Measurements from ENCODE around the gene EGFL7. TPM values are rescaled to one million over a fixed set of nuclear protein-coding genes. Genes with fewer than 3 reads are reported as not detected.
A peak's percentile ranks its signal among the peaks of the same experiment; 100 is the strongest.

Gene EGFL7
- total RNA-seq, 1 experiment from 2014 or later, result 53.1 TPM

DNA sequence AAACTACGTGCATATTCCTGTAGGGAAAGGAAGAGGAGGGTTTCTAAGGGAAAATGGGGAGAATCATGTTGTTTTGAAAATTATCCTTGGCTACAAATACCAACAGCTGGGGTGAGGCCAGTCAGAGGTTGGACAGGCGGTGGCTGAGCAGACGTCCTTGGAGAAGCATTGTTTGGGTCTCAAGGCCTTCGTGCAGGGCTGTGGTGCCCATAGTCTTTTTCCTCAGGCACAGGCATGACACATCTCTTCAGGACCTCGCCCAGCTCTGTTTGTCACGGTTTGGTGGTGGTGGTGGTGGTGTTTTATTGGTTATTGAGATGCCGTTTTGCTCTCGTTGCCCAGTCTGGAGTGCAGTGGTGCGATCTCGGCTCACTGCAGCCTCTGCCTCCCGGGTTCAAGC, 27.8 kb upstream of the EGFL7 start:
- no peaks in the 10 kb centered on the region for H4K20me1 ChIP-seq (ENCODE audit: insufficient read depth)
- no peak for TF ChIP-seq EZH2 (IDR thresholded peaks at IDR 0.05; ENCODE audit: low read depth)
- TF ChIP-seq, protein P1, sequence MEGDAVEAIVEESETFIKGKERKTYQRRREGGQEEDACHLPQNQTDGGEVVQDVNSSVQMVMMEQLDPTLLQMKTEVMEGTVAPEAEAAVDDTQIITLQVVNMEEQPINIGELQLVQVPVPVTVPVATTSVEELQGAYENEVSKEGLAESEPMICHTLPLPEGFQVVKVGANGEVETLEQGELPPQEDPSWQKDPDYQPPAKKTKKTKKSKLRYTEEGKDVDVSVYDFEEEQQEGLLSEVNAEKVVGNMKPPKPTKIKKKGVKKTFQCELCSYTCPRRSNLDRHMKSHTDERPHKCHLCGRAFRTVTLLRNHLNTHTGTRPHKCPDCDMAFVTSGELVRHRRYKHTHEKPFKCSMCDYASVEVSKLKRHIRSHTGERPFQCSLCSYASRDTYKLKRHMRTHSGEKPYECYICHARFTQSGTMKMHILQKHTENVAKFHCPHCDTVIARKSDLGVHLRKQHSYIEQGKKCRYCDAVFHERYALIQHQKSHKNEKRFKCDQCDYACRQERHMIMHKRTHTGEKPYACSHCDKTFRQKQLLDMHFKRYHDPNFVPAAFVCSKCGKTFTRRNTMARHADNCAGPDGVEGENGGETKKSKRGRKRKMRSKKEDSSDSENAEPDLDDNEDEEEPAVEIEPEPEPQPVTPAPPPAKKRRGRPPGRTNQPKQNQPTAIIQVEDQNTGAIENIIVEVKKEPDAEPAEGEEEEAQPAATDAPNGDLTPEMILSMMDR (conservative IDR thresholded peaks at IDR 0.05), result no peak
- CTCF ChIA-PET, result interaction anchor here (0.5 to 0.7 kb wide), 2 partner anchors 131 to 150 kb away, joined by 3 to 4 read pairs; no protein-coding TSS in a partner anchor
- H3K36me3 ChIP-seq (ENCODE audit: low read depth), result no peaks in the 10 kb centered on the region
- no peaks in the 10 kb centered on the region for H3K9me3 ChIP-seq (ENCODE audit: insufficient read depth, low read depth)
- H3K27me3 ChIP-seq (ENCODE audit: insufficient read depth, low read depth), result no peaks in the 10 kb centered on the region
- BruUV-seq (replicated peaks), result no TSS peak
- H3K4me2 ChIP-seq, result peak overlapping the region; percentile 23; the same call in 1 of the 2 replicates
- 0 out of 2 replicates have a peak, but pooled peaks cover 3% of the 10 kb centered on the region for H3K4me1 ChIP-seq (replicated peaks; ENCODE audit: insufficient read depth)
- H3F3A ChIP-seq (ENCODE audit: insufficient read depth, low read depth), result peaks cover 16% of the 10 kb centered on the region
- no peak overlapping the region for H3K4me3 ChIP-seq
- intact Hi-C loops (cut with micrococcal nuclease; ENCODE audit: unreplicated experiment), result loop anchor here (5.0 to 10.0 kb wide), 2 partner anchors 320 to 1033 kb away; no protein-coding TSS in a partner anchor
- H3K27ac ChIP-seq, result no peak overlapping the region
- POLR2A ChIA-PET (ENCODE audit: unreplicated experiment), result interaction anchor here (0.5 to 0.6 kb wide), 2 partner anchors 59 to 76 kb away, joined by 6 to 7 read pairs; no protein-coding TSS in a partner anchor
- peak in 1 of 2 experiments; percentile 37 for DNase-seq
- no peaks in the 10 kb centered on the region for H3K9me2 ChIP-seq (ENCODE audit: insufficient read depth)
- H3K79me2 ChIP-seq (ENCODE audit: low read depth), result no peaks in the 10 kb centered on the region
- H2AFZ ChIP-seq, result no peak overlapping the region

DNA sequence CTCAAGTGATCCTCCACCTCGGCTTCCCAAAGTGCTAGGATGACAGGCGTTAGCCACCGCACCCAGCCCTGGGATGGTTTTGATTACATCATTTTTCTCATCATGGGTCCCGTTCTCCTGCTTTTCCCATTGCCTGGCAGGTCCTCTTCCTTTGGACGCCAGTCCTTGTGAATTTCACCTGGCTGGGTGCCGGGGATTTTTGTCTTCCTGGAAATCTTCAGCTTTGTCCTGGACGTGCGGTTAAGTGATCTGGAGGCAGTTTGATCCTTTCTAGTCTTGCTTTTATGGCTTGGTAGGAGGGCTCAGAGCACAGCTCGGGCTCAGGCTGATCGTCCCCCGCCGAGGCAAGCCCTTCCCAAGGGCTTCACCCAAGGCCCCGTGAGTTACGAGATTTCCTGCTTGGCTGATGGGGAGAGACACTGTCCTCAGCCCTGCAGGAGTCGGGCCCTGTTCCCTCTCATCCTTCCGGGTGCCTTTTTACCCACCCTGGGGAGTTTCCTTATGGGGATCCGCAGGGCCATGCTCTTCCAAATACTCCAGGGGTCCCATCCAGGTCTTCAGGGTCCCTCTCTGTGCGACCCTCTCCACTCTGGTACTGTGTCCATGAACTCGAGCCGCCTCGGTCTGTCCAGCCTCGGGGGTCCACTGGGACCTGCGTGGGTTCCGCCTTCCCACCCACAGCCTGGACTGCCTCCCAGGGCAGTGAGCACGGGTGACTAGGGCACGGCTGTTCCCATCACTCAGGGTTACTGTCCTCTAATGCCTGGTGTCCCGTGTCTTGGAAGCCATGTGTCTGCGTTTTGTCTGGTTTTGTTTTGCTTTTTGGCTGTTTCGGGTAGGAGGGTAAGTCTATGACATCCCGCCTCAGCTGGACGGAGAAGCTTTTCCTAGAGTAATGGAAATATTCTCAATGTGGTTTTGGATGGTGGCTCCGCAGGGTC, 22.3 kb upstream of the EGFL7 start:
- H3K27ac ChIP-seq, result no peak overlapping the region
- no peaks in the 10 kb centered on the region for H4K20me1 ChIP-seq (ENCODE audit: insufficient read depth)
- H2AFZ ChIP-seq, result no peak overlapping the region
- ChIA-PET POLR2A (ENCODE audit: unreplicated experiment) (no interaction called here), CTCF (no interaction called here)
- H3K9me3 ChIP-seq (ENCODE audit: insufficient read depth, low read depth), result no peaks in the 10 kb centered on the region
- no peaks in the 10 kb centered on the region for H3K79me2 ChIP-seq (ENCODE audit: low read depth)
- no peaks in the 10 kb centered on the region for H3K27me3 ChIP-seq (ENCODE audit: insufficient read depth, low read depth)
- DNase-seq, result no peak
- 0 out of 2 replicates have a peak, but pooled peaks cover 5% of the 10 kb centered on the region for H3F3A ChIP-seq (ENCODE audit: insufficient read depth, low read depth)
- no peaks in the 10 kb centered on the region for H3K36me3 ChIP-seq (ENCODE audit: low read depth)
- TF ChIP-seq EZH2 (IDR thresholded peaks at IDR 0.05; ENCODE audit: low read depth), result no peak
- TF ChIP-seq, protein P1 (conservative IDR thresholded peaks at IDR 0.05), result no peak
- no peak overlapping the region for H3K4me2 ChIP-seq
- intact Hi-C loops (cut with micrococcal nuclease; ENCODE audit: unreplicated experiment), result no loop called here
- BruUV-seq (replicated peaks), result no TSS peak
- peaks cover 16% of the 10 kb centered on the region for H3K4me1 ChIP-seq (replicated peaks; ENCODE audit: insufficient read depth)
- no peaks in the 10 kb centered on the region for H3K9me2 ChIP-seq (ENCODE audit: insufficient read depth)
- H3K4me3 ChIP-seq, result no peak overlapping the region

DNA sequence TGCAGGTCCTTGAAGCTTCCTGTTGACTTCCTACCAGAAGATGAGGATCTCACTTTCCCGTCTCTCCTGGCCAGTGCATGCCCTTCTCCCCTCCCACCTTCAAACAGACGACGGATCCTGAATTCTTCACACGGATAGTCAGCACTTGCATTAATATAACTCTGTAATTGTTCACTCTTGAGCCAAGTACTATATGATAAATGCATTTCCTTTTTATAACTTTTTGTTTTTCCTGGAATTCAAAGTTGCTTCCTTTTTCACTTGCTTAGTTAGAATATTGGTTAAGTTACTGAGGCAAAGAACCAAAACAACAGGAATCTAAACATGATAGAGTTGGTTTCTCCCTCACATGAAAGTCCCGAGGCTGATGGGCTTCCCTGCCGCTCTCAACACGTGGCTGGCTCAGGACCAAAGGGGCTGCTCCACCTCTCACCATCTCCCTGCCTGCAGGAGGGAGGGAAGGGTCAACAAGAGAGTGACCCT, 20.2 kb upstream of the EGFL7 start:
- no peaks in the 10 kb centered on the region for H3K9me3 ChIP-seq (ENCODE audit: insufficient read depth, low read depth)
- no peak for TF ChIP-seq EZH2 (IDR thresholded peaks at IDR 0.05; ENCODE audit: low read depth)
- TF ChIP-seq, protein P1 (conservative IDR thresholded peaks at IDR 0.05), result no peak
- H3K27me3 ChIP-seq (ENCODE audit: insufficient read depth, low read depth), result no peaks in the 10 kb centered on the region
- peaks cover 16% of the 10 kb centered on the region for H3K4me1 ChIP-seq (replicated peaks; ENCODE audit: insufficient read depth)
- H3F3A ChIP-seq (ENCODE audit: insufficient read depth, low read depth), result 0 out of 2 replicates have a peak, but pooled peaks cover 5% of the 10 kb centered on the region
- no peak overlapping the region for H3K4me2 ChIP-seq
- H2AFZ ChIP-seq, result no peak overlapping the region
- no peak overlapping the region for H3K27ac ChIP-seq
- no peaks in the 10 kb centered on the region for H3K79me2 ChIP-seq (ENCODE audit: low read depth)
- ChIA-PET CTCF (interaction anchor here (0.6 to 0.7 kb wide), 2 partner anchors 9 to 17 kb away, joined by 3 to 8 read pairs; no protein-coding TSS in a partner anchor), POLR2A (ENCODE audit: unreplicated experiment) (no interaction called here)
- no peaks in the 10 kb centered on the region for H4K20me1 ChIP-seq (ENCODE audit: insufficient read depth)
- no peak overlapping the region for H3K4me3 ChIP-seq
- no peaks in the 10 kb centered on the region for H3K9me2 ChIP-seq (ENCODE audit: insufficient read depth)
- H3K36me3 ChIP-seq (ENCODE audit: low read depth), result no peaks in the 10 kb centered on the region
- intact Hi-C loops (cut with micrococcal nuclease; ENCODE audit: unreplicated experiment), result no loop called here
- BruUV-seq (replicated peaks), result no TSS peak
- DNase-seq, result no peak
